T-helper 22 cell (primary cell): ENCODE results near the gene CD5L.

Source experiments
- DNase-seq: peaks from one replicate; pipeline ENCODE4 v3.0.0-alpha.2; 2020; ENCODE audit warnings: low read depth

CD5L gene

GRCh38 chr1:157813269-157813668, 28.3 kb downstream of the CD5L start:
- no peak for DNase-seq

- DNase-seq, result no peak
These were observed 35.0 kb downstream of the CD5L start for GRCh38 chr1:157806431-157807149.

GRCh38 chr1:157803851-157804250, 37.8 kb downstream of the CD5L start:
- no peak for DNase-seq

GRCh38 chr1:157799996-157800395, 41.6 kb downstream of the CD5L start:
- no peak for DNase-seq

GRCh38 chr1:157798211-157798610, 43.4 kb downstream of the CD5L start:
- DNase-seq, result no peak

GRCh38 chr1:157785248-157785647, 56.4 kb downstream of the CD5L start:
- DNase-seq, result no peak

- DNase-seq, result no peak
These were observed 56.8 kb downstream of the CD5L start for GRCh38 chr1:157784801-157785200.

- no peak for DNase-seq
These were observed 58.7 kb downstream of the CD5L start for GRCh38 chr1:157782931-157783330.

GRCh38 chr1:157781048-157781447, 60.6 kb downstream of the CD5L start:
- DNase-seq, result no peak
